CD14-positive monocyte (primary cell): ENCODE data around the gene MPST. TPM values are rescaled to one million over a fixed set of nuclear protein-coding genes. Genes with fewer than 3 reads are reported as not detected.
A peak's percentile ranks its signal among the peaks of the same experiment; 100 is the strongest.

Experiments used
- DNase-seq, 3 donors: peaks; one replicate each; pipeline ENCODE4 v3.0.0-alpha.2; 2011 to 2022
- H2AFZ ChIP-seq: 2 replicates; pipeline ENCODE4 v1.6.0; 2012; ENCODE audit warnings: mild to moderate bottlenecking, low read depth, low read length, inconsistent platforms; ENCODE audit not compliant: insufficient read depth, poor library complexity, severe bottlenecking
- H3K27ac ChIP-seq, 2 donors: 1 replicate in 1 of 2; 2 replicates in 1 of 2; pipeline ENCODE4 v1.5.1; 2012 to 2013; ENCODE audit warnings: low read length in 2 of 2, control low read depth in 1 of 2, inconsistent platforms in 1 of 2, low read depth in 1 of 2, mild to moderate bottlenecking in 1 of 2
- H3K27me3 ChIP-seq, 2 donors: one replicate each; pipeline versions ENCODE4 v1.6.0 to v1.6.1; 2011 to 2013; ENCODE audit warnings: low read length in 2 of 2; ENCODE audit not compliant: control insufficient read depth in 2 of 2, insufficient read depth in 2 of 2
- H3K36me3 ChIP-seq, 2 donors: replicated peaks in 1 of 2; 1 replicate in 1 of 2; 2 replicates in 1 of 2; pipeline versions ENCODE4 v1.5.1 to v1.6.1; 2012 to 2013; ENCODE audit warnings: low read length in 2 of 2, control low read depth in 1 of 2, inconsistent platforms in 1 of 2, mild to moderate bottlenecking in 1 of 2; ENCODE audit not compliant: insufficient read depth in 2 of 2, control insufficient read depth in 1 of 2
- H3K4me1 ChIP-seq, 2 donors: 1 replicate in 1 of 2; 2 replicates in 1 of 2; pipeline versions ENCODE4 v1.5.1 to v1.6.1; 2012 to 2013; ENCODE audit warnings: low read length in 2 of 2, control low read depth in 1 of 2, inconsistent platforms in 1 of 2, mild to moderate bottlenecking in 1 of 2, moderate library complexity in 1 of 2; ENCODE audit not compliant: insufficient read depth in 2 of 2, control insufficient read depth in 1 of 2
- H3K4me2 ChIP-seq: replicated peaks from 2 replicates; pipeline ENCODE3; 2012; ENCODE audit warnings: low read length, moderate library complexity, mild to moderate bottlenecking; ENCODE audit not compliant: poor library complexity, severe bottlenecking; ENCODE audit errors: extremely low read depth
- H3K4me3 ChIP-seq, 3 experiments: fragments of 200-600 bp in 1 of 3; sonication (generic) in 1 of 3; replicated peaks in 1 of 3; 1 replicate in 2 of 3; 2 replicates in 1 of 3; pipeline ENCODE4 v1.5.1; 2011 to 2013; ENCODE audit warnings: low read length in 3 of 3, mild to moderate bottlenecking in 3 of 3, control low read depth in 2 of 3, low read depth in 2 of 3, inconsistent platforms in 1 of 3, moderate library complexity in 1 of 3
- H3K79me2 ChIP-seq: 2 replicates; pipeline ENCODE4 v1.6.0; 2012; ENCODE audit warnings: mild to moderate bottlenecking, control low read depth, inconsistent platforms, low read length, moderate library complexity; ENCODE audit not compliant: insufficient read depth
- H3K9ac ChIP-seq: 2 replicates; pipeline ENCODE4 v1.6.0; 2017; ENCODE audit warnings: low read length, mild to moderate bottlenecking; ENCODE audit not compliant: insufficient read depth, poor library complexity, severe bottlenecking
- H3K9me3 ChIP-seq, 2 donors: replicated peaks in 1 of 2; 1 replicate in 1 of 2; 2 replicates in 1 of 2; pipeline versions ENCODE4 v1.5.1 to v1.6.1; 2012 to 2013; ENCODE audit warnings: low read length in 2 of 2, control low read depth in 1 of 2; ENCODE audit not compliant: control insufficient read depth in 1 of 2, insufficient read depth in 1 of 2
- H4K20me1 ChIP-seq: 2 replicates; pipeline ENCODE4 v1.6.0; 2012; ENCODE audit warnings: mild to moderate bottlenecking, low read length, control low read depth, moderate library complexity; ENCODE audit not compliant: insufficient read depth
- H3K27ac Mint-ChIP-seq, 7 donors: one replicate each; pipeline ENCODE4 v1.8.0; 2020; ENCODE audit warnings: mild to moderate bottlenecking in 7 of 7, mixed read lengths in 7 of 7, moderate library complexity in 6 of 7, inconsistent platforms in 2 of 7
- H3K27me3 Mint-ChIP-seq, 3 donors: one replicate each; pipeline ENCODE4 v1.8.0; 2021 to 2022; ENCODE audit warnings: low read depth in 3 of 3, mild to moderate bottlenecking in 3 of 3, mixed read lengths in 3 of 3, moderate library complexity in 3 of 3, inconsistent platforms in 1 of 3
- H3K36me3 Mint-ChIP-seq, 2 donors: one replicate each; pipeline ENCODE4 v1.8.0; 2020; ENCODE audit warnings: mixed read lengths in 2 of 2, inconsistent platforms in 1 of 2, mild to moderate bottlenecking in 1 of 2
- H3K4me1 Mint-ChIP-seq: one replicate; pipeline ENCODE4 v1.8.0; 2020; ENCODE audit warnings: mild to moderate bottlenecking, mixed read lengths
- H3K4me3 Mint-ChIP-seq, 2 donors: one replicate each; pipeline ENCODE4 v1.8.0; 2020; ENCODE audit warnings: mild to moderate bottlenecking in 2 of 2, mixed read lengths in 2 of 2, moderate library complexity in 1 of 2
- H3K9me3 Mint-ChIP-seq, 7 donors: one replicate each; pipeline ENCODE4 v1.8.0; 2020 to 2022; ENCODE audit warnings: mixed read lengths in 7 of 7, mild to moderate bottlenecking in 6 of 7, moderate library complexity in 6 of 7, inconsistent platforms in 2 of 7
- WGBS: methylation state at CpG from one replicate; pipeline ENCODE4 v1.1.5; 2013; ENCODE audit warnings: missing lambda C conversion rate; ENCODE audit not compliant: insufficient coverage; 5-methylcytosine and 5-hydroxymethylcytosine counted together
- intact Hi-C, 2 donors: fragments of 100-400 bp; cut with micrococcal nuclease; formaldehyde crosslinking; loops; one replicate each; pipeline versions ENCODE4 v1.15.0 to v1.15.1; 2023
- polyA plus RNA-seq, 3 donors: library from polyadenylated mRNA; depleted of rRNA in 1 of 3; unstranded in 2 of 3; stranded (reverse) in 1 of 3; fragments of 300-500 nt in 2 of 3; fragments of >200 nt in 1 of 3; fragmentation: Illumina TruSeq in 2 of 3; gene quantifications; 1 replicate in 2 of 3; 2 replicates in 1 of 3; pipeline ENCODE4 v1.2.3, GENCODE V29; 2012 to 2021
- TF ChIP-seq, protein P1 (sequence below): fragments of 200-600 bp; IDR thresholded peaks from one replicate; pipeline ENCODE4 v1.8.0; 2022; ENCODE audit warnings: antibody characterized with exemption, mild to moderate bottlenecking

Gene MPST
- polyA plus RNA-seq, 3 donors = 27.9 to 53.7 (median 51.2) TPM

DNA sequence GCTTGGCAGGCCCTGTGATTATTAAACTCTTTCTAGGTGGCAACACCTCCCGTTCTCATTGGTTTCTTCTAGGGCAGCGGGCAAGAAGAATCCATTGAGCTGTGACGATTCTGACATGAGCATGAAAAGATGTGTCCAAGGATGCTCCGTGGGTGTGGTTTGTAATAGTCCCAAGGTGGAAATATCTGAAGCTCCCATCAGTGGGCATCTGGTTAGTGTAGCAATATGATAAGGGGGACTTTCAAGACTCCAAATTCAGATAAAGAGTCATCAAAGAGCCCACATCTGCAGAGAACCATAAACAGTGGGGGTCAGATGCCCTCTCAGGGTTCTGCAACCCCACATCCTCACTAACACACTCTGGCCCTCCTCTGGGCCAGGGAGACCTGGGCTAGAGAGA is 42.9 kb upstream of the MPST start:
- TF ChIP-seq, protein P1, sequence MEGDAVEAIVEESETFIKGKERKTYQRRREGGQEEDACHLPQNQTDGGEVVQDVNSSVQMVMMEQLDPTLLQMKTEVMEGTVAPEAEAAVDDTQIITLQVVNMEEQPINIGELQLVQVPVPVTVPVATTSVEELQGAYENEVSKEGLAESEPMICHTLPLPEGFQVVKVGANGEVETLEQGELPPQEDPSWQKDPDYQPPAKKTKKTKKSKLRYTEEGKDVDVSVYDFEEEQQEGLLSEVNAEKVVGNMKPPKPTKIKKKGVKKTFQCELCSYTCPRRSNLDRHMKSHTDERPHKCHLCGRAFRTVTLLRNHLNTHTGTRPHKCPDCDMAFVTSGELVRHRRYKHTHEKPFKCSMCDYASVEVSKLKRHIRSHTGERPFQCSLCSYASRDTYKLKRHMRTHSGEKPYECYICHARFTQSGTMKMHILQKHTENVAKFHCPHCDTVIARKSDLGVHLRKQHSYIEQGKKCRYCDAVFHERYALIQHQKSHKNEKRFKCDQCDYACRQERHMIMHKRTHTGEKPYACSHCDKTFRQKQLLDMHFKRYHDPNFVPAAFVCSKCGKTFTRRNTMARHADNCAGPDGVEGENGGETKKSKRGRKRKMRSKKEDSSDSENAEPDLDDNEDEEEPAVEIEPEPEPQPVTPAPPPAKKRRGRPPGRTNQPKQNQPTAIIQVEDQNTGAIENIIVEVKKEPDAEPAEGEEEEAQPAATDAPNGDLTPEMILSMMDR = no peak
- Mint-ChIP-seq H3K27me3 (peaks cover 2 to 10% (median 8%) of the 10 kb centered on the region in 3 donors), H3K27ac (peak overlapping the region in 2 of 7 donors; percentile 31 to 87), H3K9me3 (no peaks in the 10 kb centered on the region), H3K4me3 (no peak overlapping the region), H3K4me1 (peaks cover 20% of the 10 kb centered on the region), H3K36me3 (no peaks in the 10 kb centered on the region)
- H3K4me2 ChIP-seq = no peak overlapping the region
- no peaks in the 10 kb centered on the region for H3K36me3 ChIP-seq
- H3K27ac ChIP-seq = no peak overlapping the region
- 100% methylated on average over 4 of the region's 4 CpGs for WGBS
- no peaks in the 10 kb centered on the region for H4K20me1 ChIP-seq
- no peak overlapping the region for H2AFZ ChIP-seq
- H3K4me3 ChIP-seq = no peak overlapping the region
- H3K79me2 ChIP-seq = no peaks in the 10 kb centered on the region
- peaks cover 7 to 13% of the 10 kb centered on the region in 2 donors for H3K4me1 ChIP-seq
- H3K9ac ChIP-seq = no peak overlapping the region
- DNase-seq = no peak
- H3K9me3 ChIP-seq = no peaks in the 10 kb centered on the region
- intact Hi-C loops = loop anchor here (5.0 to 10.0 kb wide), 2 partner anchors 62 to 119 kb away; partner anchors contain the start of gene CSF2RB (in 1 of the 2)
- H3K27me3 ChIP-seq = no peaks in the 10 kb centered on the region

DNA sequence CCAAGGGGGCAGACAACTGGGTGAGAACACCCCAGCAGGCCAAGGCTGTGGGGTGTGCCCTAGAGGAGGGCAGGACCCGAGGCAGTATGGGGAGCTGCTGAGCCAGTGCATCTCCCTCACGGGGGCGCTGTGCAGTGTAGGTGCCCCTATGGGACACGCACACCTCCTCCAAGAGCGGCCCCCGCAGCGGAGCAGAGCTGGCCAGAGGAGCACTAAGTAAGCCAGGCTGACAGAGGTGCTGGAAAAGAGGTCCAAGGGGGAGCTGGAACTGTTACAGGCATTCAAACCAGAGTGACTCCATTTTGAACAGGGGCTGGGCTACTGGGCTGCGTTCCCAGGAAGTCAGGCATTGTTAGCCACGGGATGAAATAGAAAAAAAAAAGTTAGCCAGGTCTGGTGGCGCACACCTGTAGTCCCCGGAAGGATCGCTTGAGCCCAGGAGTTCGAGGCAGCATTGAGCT is 42.1 kb upstream of the MPST start:
- Mint-ChIP-seq H3K27ac (peak overlapping the region; percentile 81 to 92 (median 90)), H3K4me1 (peaks cover 20% of the 10 kb centered on the region), H3K4me3 (peak overlapping the region; percentile 81 to 91), H3K27me3 (peaks cover 7 to 10% (median 10%) of the 10 kb centered on the region in 3 donors), H3K9me3 (no peaks in the 10 kb centered on the region), H3K36me3 (no peaks in the 10 kb centered on the region)
- peak; percentile 22 to 66 (median 46) for DNase-seq
- Histone ChIP-seq H3K4me3 (peak overlapping the region; percentile 28 to 68 (median 47)), H2AFZ (peak overlapping the region; percentile 72), H4K20me1 (no peaks in the 10 kb centered on the region), H3K79me2 (no peaks in the 10 kb centered on the region), H3K27ac (peak overlapping the region; percentile 43 to 64), H3K9ac (peak overlapping the region; percentile 12), H3K4me1 (peaks cover 7 to 13% of the 10 kb centered on the region in 2 donors), H3K27me3 (no peaks in the 10 kb centered on the region), H3K4me2 (peak overlapping the region; percentile 51), H3K36me3 (no peaks in the 10 kb centered on the region), H3K9me3 (no peaks in the 10 kb centered on the region)
- intact Hi-C loops = loop anchor here (5.0 to 10.0 kb wide), 2 partner anchors 63 to 120 kb away; partner anchors contain the start of gene CSF2RB (in 1 of the 2)
- 15% methylated on average over 10 of the region's 13 CpGs for WGBS
- TF ChIP-seq, protein P1 = no peak
